OCI-LY7 (cell line): ENCODE measurements around the gene TOPAZ1.

Source experiments
- EZH2phosphoT487 ChIP-seq: fragments of 200-600 bp; sonication (generic); IDR thresholded peaks from 2 replicates; pipeline ENCODE4 v1.6.1; 2018; ENCODE audit warnings: low read depth, borderline replicate concordance, mild to moderate bottlenecking, mixed run types, antibody characterized with exemption, low read length, moderate library complexity, mixed read lengths
- TF ChIP-seq, protein P1 (sequence below): fragments of 200-600 bp; sonication (generic); conservative IDR thresholded peaks from 2 replicates; pipeline ENCODE4 v1.5.1; 2014; ENCODE audit warnings: mild to moderate bottlenecking, antibody characterized with exemption, low read length, moderate library complexity, mixed read lengths

DNA sequence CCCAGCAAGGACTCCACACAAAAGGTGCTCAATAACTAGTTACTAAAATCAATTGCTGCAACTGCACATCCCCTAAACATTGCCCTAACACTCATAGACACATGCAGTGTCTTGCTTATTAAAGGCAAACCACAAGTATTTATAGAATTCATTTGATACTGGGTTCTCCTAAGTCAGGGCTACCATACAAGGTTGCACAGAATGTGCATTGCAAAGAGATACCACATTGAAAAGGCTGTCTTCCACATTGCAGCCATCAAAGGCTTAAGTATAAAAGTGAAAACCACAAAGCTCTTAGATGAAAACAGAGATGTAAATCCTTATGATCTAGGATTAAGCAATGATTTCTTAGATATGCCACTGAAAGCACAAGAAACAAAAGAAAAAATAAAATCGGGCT is 33.6 kb upstream of the TOPAZ1 start:
- TF ChIP-seq, protein P1, sequence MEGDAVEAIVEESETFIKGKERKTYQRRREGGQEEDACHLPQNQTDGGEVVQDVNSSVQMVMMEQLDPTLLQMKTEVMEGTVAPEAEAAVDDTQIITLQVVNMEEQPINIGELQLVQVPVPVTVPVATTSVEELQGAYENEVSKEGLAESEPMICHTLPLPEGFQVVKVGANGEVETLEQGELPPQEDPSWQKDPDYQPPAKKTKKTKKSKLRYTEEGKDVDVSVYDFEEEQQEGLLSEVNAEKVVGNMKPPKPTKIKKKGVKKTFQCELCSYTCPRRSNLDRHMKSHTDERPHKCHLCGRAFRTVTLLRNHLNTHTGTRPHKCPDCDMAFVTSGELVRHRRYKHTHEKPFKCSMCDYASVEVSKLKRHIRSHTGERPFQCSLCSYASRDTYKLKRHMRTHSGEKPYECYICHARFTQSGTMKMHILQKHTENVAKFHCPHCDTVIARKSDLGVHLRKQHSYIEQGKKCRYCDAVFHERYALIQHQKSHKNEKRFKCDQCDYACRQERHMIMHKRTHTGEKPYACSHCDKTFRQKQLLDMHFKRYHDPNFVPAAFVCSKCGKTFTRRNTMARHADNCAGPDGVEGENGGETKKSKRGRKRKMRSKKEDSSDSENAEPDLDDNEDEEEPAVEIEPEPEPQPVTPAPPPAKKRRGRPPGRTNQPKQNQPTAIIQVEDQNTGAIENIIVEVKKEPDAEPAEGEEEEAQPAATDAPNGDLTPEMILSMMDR = no peak
- no peak for TF ChIP-seq EZH2phosphoT487
